T-helper 1 cell treated with Interleukin-12 subunit alpha and Interleukin-12 subunit beta and Interleukin-4 antibody, amounts not matched to agents 30 μg/mL and 1 μg/mL, for 36 hours (primary cell): ENCODE data around the gene KRTAP10-8.
A peak's percentile ranks its signal among the peaks of the same experiment; 100 is the strongest.
"Not testable (repeated sequence)": the region's sequence is repeated elsewhere in the genome, so short reads cannot be mapped to it uniquely, and the experiment has no call there.

ENCODE experiments used
- H3K27ac Mint-ChIP-seq: one replicate; pipeline ENCODE4 v1.8.0; 2021; ENCODE audit warnings: mild to moderate bottlenecking, mixed read lengths
- H3K27me3 Mint-ChIP-seq: one replicate; pipeline ENCODE4 v1.8.0; 2021; ENCODE audit warnings: low read depth, mixed read lengths
- H3K36me3 Mint-ChIP-seq: one replicate; pipeline ENCODE4 v1.8.0; 2021; ENCODE audit warnings: low read depth, mixed read lengths
- H3K4me1 Mint-ChIP-seq: one replicate; pipeline ENCODE4 v1.8.0; 2021; ENCODE audit warnings: low read depth, mixed read lengths
- H3K4me3 Mint-ChIP-seq: one replicate; pipeline ENCODE4 v1.8.0; 2021; ENCODE audit warnings: mild to moderate bottlenecking, moderate library complexity, mixed read lengths
- H3K9me3 Mint-ChIP-seq: one replicate; pipeline ENCODE4 v1.8.0; 2021; ENCODE audit warnings: mixed read lengths

Gene KRTAP10-8

GRCh38 chr21:44612029-44612486 lies at the start of gene KRTAP10-8:
KRTAP10-8 (plus strand) TSS chr21:44612079; CDS start chr21:44612101, 22 bp downstream.
- H3K4me1 Mint-ChIP-seq: peaks cover 6% of the 10 kb centered on the region
- peaks cover 34% of the 10 kb centered on the region for H3K9me3 Mint-ChIP-seq
- H3K4me3 Mint-ChIP-seq: no peak within 1 kb of the TSS
- peaks cover 8% of the 10 kb centered on the region for H3K36me3 Mint-ChIP-seq
- H3K27me3 Mint-ChIP-seq: peaks cover 9% of the 10 kb centered on the region
- peak within 1 kb of the TSS; percentile 49 for H3K27ac Mint-ChIP-seq

- H3K27ac Mint-ChIP-seq: no peak overlapping the region
- H3K36me3 Mint-ChIP-seq: peaks cover 3% of the 10 kb centered on the region
- H3K4me1 Mint-ChIP-seq: peaks cover 12% of the 10 kb centered on the region
- H3K27me3 Mint-ChIP-seq: peaks cover 29% of the 10 kb centered on the region
- peaks cover 21% of the 10 kb centered on the region for H3K9me3 Mint-ChIP-seq
- H3K4me3 Mint-ChIP-seq: no peak overlapping the region
Measured at GRCh38 chr21:44564099-44564498, 47.8 kb upstream of the KRTAP10-8 start.

DNA sequence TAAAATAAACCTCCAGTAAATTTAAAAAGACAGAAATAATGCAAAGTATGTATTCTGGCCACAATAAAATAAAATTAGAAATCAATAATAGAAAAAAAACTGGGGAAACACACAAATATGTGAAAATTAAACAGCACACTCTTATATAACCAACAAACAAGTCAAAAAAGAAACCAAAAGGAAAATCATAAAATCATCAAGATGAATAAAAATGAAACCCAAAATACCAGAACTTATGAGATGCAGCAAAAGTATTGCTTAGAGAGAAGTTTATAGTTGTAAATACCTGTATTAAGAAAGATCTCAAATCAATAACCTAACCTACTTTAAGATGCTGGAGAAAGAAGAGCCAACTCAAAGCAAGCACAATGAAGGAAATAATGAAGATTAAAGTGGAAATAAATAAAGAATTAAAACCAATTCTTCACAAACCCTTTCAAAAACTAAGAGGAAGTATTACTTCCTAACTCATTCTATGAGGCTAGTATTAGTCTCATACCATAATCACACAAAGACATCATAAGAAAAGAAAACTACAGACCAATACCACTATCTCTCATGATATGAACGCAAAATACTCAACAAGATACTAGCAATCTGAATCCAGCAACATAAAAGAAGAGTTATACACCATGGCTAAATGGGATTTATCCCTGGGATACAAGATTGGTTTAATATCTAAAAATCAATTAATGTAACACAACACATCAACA lies 46.8 kb upstream of the KRTAP10-8 start:
- H3K36me3 Mint-ChIP-seq: peaks cover 3% of the 10 kb centered on the region
- peaks cover 12% of the 10 kb centered on the region for H3K4me1 Mint-ChIP-seq

DNA sequence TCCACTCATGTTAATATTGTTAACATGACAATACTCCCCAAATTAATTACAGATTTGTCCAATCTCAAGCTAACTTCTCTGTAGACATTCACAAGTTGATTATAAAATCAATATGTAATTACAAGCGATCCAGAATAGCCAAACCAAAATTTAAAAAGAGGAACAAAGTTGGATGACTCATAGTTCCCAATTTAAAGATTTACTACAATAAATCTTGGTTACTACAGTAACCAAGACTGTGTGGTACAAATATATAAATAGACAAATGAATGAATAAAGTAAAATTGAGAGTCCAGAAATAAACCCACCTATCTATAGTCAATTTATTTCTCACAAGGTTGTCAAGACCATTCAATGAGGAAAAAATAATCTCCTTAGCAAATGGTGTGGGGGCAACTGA lies 45.5 kb upstream of the KRTAP10-8 start:
- H3K4me1 Mint-ChIP-seq: peaks cover 12% of the 10 kb centered on the region
- H3K27me3 Mint-ChIP-seq: peaks cover 14% of the 10 kb centered on the region
- peaks cover 3% of the 10 kb centered on the region for H3K36me3 Mint-ChIP-seq
- no peak overlapping the region for H3K27ac Mint-ChIP-seq
- H3K9me3 Mint-ChIP-seq: peaks cover 14% of the 10 kb centered on the region
- H3K4me3 Mint-ChIP-seq: no peak overlapping the region

More for the DNA sequence above, 46.8 kb upstream of the KRTAP10-8 start:
- H3K27ac Mint-ChIP-seq: peak overlapping the region; percentile 76
- H3K27me3 Mint-ChIP-seq: peaks cover 24% of the 10 kb centered on the region
- peaks cover 21% of the 10 kb centered on the region for H3K9me3 Mint-ChIP-seq
- peak overlapping the region; percentile 36 for H3K4me3 Mint-ChIP-seq

- H3K36me3 Mint-ChIP-seq: no peaks in the 10 kb centered on the region
- H3K4me1 Mint-ChIP-seq: peaks cover 12% of the 10 kb centered on the region
- H3K4me3 Mint-ChIP-seq: no peak overlapping the region
- peaks cover 4% of the 10 kb centered on the region for H3K9me3 Mint-ChIP-seq
- H3K27me3 Mint-ChIP-seq: peaks cover 2% of the 10 kb centered on the region
- no peak overlapping the region for H3K27ac Mint-ChIP-seq
Measured at GRCh38 chr21:44567481-44568171, 44.3 kb upstream of the KRTAP10-8 start.

- Mint-ChIP-seq H3K4me3 (no peak overlapping the region), H3K9me3 (no peaks in the 10 kb centered on the region), H3K27me3 (no peaks in the 10 kb centered on the region), H3K36me3 (no peaks in the 10 kb centered on the region), H3K27ac (no peak overlapping the region), H3K4me1 (peaks cover 12% of the 10 kb centered on the region)
Measured at GRCh38 chr21:44568261-44568660, 43.6 kb upstream of the KRTAP10-8 start.

- H3K4me1 Mint-ChIP-seq: peaks cover 12% of the 10 kb centered on the region
- H3K27me3 Mint-ChIP-seq: no peaks in the 10 kb centered on the region
- no peaks in the 10 kb centered on the region for H3K9me3 Mint-ChIP-seq
- H3K36me3 Mint-ChIP-seq: no peaks in the 10 kb centered on the region
- H3K4me3 Mint-ChIP-seq: peak overlapping the region; percentile 11
- no peak overlapping the region for H3K27ac Mint-ChIP-seq
Measured at GRCh38 chr21:44568667-44569556, 43.0 kb upstream of the KRTAP10-8 start.

DNA sequence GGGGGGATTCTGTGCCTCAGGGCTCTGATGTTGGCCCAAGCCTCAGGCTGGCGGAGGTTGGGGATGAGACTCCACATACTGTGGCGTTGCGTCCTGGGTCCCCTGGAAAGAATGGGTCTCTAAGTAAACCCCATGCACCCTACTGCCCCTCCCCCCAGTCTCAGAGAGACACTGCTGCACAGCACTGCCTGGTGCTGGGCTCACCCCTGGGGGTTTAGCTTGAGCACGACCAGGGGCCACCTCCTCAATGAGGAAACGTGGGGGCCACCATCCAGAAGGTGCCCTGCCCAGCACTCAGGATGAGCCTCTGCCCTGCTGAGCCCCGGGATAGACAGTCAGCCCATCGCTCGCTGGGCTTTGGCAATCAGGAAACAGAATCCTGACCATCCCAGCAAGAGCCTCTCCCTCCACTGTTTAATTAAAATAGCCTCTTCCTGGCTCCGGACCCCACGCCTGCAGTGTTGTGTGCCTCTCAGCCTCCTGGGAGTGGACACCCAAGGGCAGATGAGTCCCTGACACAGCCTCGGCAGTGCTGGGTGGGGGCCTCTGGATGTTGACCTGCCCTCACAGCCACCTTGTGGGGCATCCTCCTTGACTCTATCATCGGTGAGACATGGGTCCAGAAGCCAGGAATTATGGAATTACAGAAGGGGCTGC lies 41.9 kb upstream of the KRTAP10-8 start:
- Mint-ChIP-seq H3K9me3 (no peaks in the 10 kb centered on the region), H3K4me1 (peaks cover 8% of the 10 kb centered on the region), H3K4me3 (no peak overlapping the region), H3K36me3 (no peaks in the 10 kb centered on the region), H3K27ac (no peak overlapping the region), H3K27me3 (no peaks in the 10 kb centered on the region)

DNA sequence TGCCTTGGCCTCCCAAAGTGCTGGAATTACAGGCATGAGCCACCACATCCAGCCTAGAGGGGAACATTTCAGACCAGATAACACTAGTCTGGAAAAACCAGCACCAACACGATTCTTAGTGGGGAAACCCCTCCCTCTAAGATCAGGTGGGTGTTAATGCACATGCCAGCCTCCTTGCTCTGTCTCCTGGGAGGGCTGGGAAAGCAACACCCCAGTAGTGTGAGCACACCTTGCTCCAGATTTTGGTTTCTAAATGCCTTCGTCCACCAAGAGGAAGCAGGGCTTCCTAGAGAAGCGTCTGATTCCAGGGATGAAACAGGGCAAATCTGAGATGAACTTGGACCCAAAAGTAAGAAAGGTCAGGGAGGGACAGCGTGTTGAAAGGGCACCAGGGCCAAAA lies 40.6 kb upstream of the KRTAP10-8 start:
- Mint-ChIP-seq H3K9me3 (peaks cover 7% of the 10 kb centered on the region), H3K4me1 (peaks cover 2% of the 10 kb centered on the region), H3K27me3 (peaks cover 5% of the 10 kb centered on the region), H3K36me3 (no peaks in the 10 kb centered on the region), H3K4me3 (no peak overlapping the region), H3K27ac (no peak overlapping the region)

DNA sequence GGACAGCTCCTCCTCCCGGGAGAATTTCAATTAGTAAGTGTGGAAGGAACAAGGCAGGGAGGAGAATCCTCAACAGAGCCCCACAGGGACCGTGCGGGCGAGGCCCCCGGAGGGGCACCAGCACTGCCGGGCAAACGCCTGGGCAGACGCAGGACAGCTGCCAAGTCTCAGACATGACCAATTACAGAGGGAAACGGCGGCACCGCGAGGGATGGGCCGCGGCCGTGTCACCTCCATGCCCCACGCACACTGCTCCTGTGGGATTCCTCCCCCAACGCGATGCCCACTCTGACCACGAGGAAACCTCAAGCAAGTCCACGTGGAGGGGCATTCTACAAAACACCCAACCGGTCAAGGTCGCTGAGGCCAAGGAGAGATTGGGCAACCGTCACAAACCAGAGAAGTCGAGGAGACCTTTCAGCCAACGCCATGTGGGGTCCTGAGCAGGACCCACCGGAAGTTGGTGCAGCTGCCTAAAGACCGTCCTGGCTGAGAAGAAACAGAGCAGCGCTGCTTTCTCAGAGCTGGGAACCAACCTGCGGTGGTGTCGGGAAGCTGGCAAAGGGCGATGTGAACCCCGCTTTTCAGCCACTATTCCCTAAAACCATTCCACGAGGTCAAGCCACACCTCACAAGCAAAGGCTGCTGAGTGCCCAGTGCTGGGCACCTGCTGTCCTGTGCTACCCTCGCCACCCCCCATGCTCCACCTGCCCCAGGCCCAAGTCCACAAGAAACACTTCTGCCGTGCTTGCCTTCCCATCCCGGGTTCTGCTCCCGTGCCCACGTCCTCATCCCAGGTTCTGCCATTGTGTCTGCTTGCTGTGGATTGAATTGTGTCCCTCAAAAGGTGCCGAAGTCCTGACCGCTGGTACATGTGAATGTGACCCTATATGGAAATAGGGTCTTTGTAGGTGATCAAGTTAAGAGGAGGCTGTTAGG lies 39.8 kb upstream of the KRTAP10-8 start:
- Mint-ChIP-seq H3K36me3 (no peaks in the 10 kb centered on the region), H3K4me3 (no peak overlapping the region), H3K9me3 (peaks cover 15% of the 10 kb centered on the region), H3K27ac (no peak overlapping the region), H3K4me1 (peaks cover 2% of the 10 kb centered on the region), H3K27me3 (peaks cover 5% of the 10 kb centered on the region)

GRCh38 chr21:44572959-44573583 lies 38.8 kb upstream of the KRTAP10-8 start:
- Mint-ChIP-seq H3K9me3 (peaks cover 22% of the 10 kb centered on the region), H3K27me3 (peaks cover 5% of the 10 kb centered on the region)

GRCh38 chr21:44573630-44574456 lies 38.0 kb upstream of the KRTAP10-8 start, which contains the start of gene KRTAP10-4:
KRTAP10-4 (plus strand) TSS chr21:44573729; CDS start chr21:44573759, 30 bp downstream.
- H3K27me3 Mint-ChIP-seq, H3K4me3 Mint-ChIP-seq, H3K4me1 Mint-ChIP-seq, H3K36me3 Mint-ChIP-seq, H3K27ac Mint-ChIP-seq: not testable (repeated sequence)
- H3K9me3 Mint-ChIP-seq: peaks cover 26% of the 10 kb centered on the region

More at GRCh38 chr21:44572959-44573583, 38.8 kb upstream of the KRTAP10-8 start:
- Mint-ChIP-seq H3K36me3 (no peaks in the 10 kb centered on the region), H3K27ac (no peak overlapping the region), H3K4me3 (no peak overlapping the region), H3K4me1 (peaks cover 2% of the 10 kb centered on the region)
